Activated CD4-positive, alpha-beta T cell treated with anti-CD3 and anti-CD28 coated beads for 36 hours (primary cell): ENCODE data around the gene BANP. TPM values are rescaled to one million over a fixed set of nuclear protein-coding genes. Genes with fewer than 3 reads are reported as not detected.
"Not testable (repeated sequence)": the region's sequence is repeated elsewhere in the genome, so short reads cannot be mapped to it uniquely, and the experiment has no call there.

Source experiments
- ATAC-seq: fragments of 200-7000 bp; cut with Tn5 transposase; one replicate; pipeline ENCODE4 v1.10.0; 2021; ENCODE audit warnings: mild to moderate bottlenecking, moderate library complexity
- CTCF ChIA-PET: fragments of 350-600 bp; sonication (Branson Sonifier 250); formaldehyde crosslinking; loops from one replicate; lab custom pipeline; 2021; ENCODE audit warnings: antibody characterized with exemption; lab: Charles Lee
- POLR2A ChIA-PET: fragments of 350-600 bp; sonication (Branson Sonifier 250); formaldehyde crosslinking; loops from one replicate; lab custom pipeline; 2021; ENCODE audit warnings: antibody characterized with exemption, inconsistent platforms; lab: Charles Lee
- DNase-seq: peaks from one replicate; pipeline ENCODE4 v3.0.0-alpha.2; 2020
- H3K27ac Mint-ChIP-seq: one replicate; pipeline ENCODE4 v1.8.0; 2021; ENCODE audit warnings: mixed read lengths
- H3K27me3 Mint-ChIP-seq: one replicate; pipeline ENCODE4 v1.8.0; 2021; ENCODE audit warnings: mixed read lengths
- H3K36me3 Mint-ChIP-seq: one replicate; pipeline ENCODE4 v1.8.0; 2021; ENCODE audit warnings: low read depth, mixed read lengths
- H3K4me1 Mint-ChIP-seq: one replicate; pipeline ENCODE4 v1.8.0; 2021; ENCODE audit warnings: mixed read lengths
- H3K4me3 Mint-ChIP-seq: one replicate; pipeline ENCODE4 v1.8.0; 2021; ENCODE audit warnings: mild to moderate bottlenecking, moderate library complexity, mixed read lengths
- H3K9me3 Mint-ChIP-seq: one replicate; pipeline ENCODE4 v1.8.0; 2021; ENCODE audit warnings: low read depth, mixed read lengths
- intact Hi-C, 2 experiments: fragments of 100-400 bp; cut with DNase I in 1 of 2; cut with micrococcal nuclease in 1 of 2; formaldehyde crosslinking; loops; one replicate each; pipeline versions ENCODE4 v1.14.2 to v1.15.1; 2022 to 2024; cut with DNase I, micrococcal nuclease
- total RNA-seq, 2 experiments: library from RNA; stranded (reverse); gene quantifications; one replicate each; pipeline ENCODE4 v1.2.3, GENCODE V29; 2021

The BANP gene
- total RNA-seq, 2 experiments from 2014 or later = 35.2 to 36.1 TPM

- CTCF ChIA-PET, H3K9me3 Mint-ChIP-seq, H3K4me3 Mint-ChIP-seq, intact Hi-C loops, H3K27me3 Mint-ChIP-seq, POLR2A ChIA-PET: not testable (repeated sequence)
- peak; percentile 53 for DNase-seq
- Mint-ChIP-seq H3K4me1 (peaks cover 14% of the 10 kb centered on the region), H3K36me3 (peaks cover 18% of the 10 kb centered on the region), H3K27ac (peak overlapping the region; percentile 42)
- ATAC-seq = peak; percentile 74
Measured at GRCh38 chr16:88025086-88025492, 73.9 kb downstream of the BANP start.

- DNase-seq, POLR2A ChIA-PET, H3K4me3 Mint-ChIP-seq, CTCF ChIA-PET, ATAC-seq, H3K27ac Mint-ChIP-seq, intact Hi-C loops, H3K9me3 Mint-ChIP-seq, H3K27me3 Mint-ChIP-seq: not testable (repeated sequence)
- peaks cover 22% of the 10 kb centered on the region for H3K36me3 Mint-ChIP-seq
- peaks cover 14% of the 10 kb centered on the region for H3K4me1 Mint-ChIP-seq
Measured at GRCh38 chr16:88025828-88026555, 74.8 kb downstream of the BANP start.

GRCh38 chr16:88026964-88027938, 76.0 kb downstream of the BANP start:
- POLR2A ChIA-PET = interaction anchor here (0.5 kb wide), 1 partner anchor 58 kb away, joined by 4 read pairs; no protein-coding TSS in a partner anchor
- Mint-ChIP-seq H3K9me3 (no peaks in the 10 kb centered on the region), H3K27me3 (no peaks in the 10 kb centered on the region), H3K27ac (no peak overlapping the region), H3K36me3 (peaks cover 22% of the 10 kb centered on the region), H3K4me1 (peaks cover 14% of the 10 kb centered on the region), H3K4me3 (no peak overlapping the region)
- peak; percentile 21 for ATAC-seq
- no peak for DNase-seq
- intact Hi-C loops = no loop called here
- CTCF ChIA-PET = no interaction called here

- POLR2A ChIA-PET = interaction anchor here (0.5 kb wide), 1 partner anchor 59 kb away, joined by 4 read pairs; no protein-coding TSS in a partner anchor
- peaks cover 22% of the 10 kb centered on the region for H3K36me3 Mint-ChIP-seq
- H3K27me3 Mint-ChIP-seq, DNase-seq, CTCF ChIA-PET, H3K4me3 Mint-ChIP-seq, H3K9me3 Mint-ChIP-seq, ATAC-seq, intact Hi-C loops: not testable (repeated sequence)
- H3K4me1 Mint-ChIP-seq = peaks cover 14% of the 10 kb centered on the region
- peak overlapping the region; percentile 37 for H3K27ac Mint-ChIP-seq
Measured at GRCh38 chr16:88028177-88028930, 77.1 kb downstream of the BANP start.

GRCh38 chr16:88030498-88030897, 79.3 kb downstream of the BANP start:
- no peaks in the 10 kb centered on the region for H3K27me3 Mint-ChIP-seq
- no peak overlapping the region for H3K4me3 Mint-ChIP-seq
- peaks cover 7% of the 10 kb centered on the region for H3K4me1 Mint-ChIP-seq
- no peaks in the 10 kb centered on the region for H3K9me3 Mint-ChIP-seq
- POLR2A ChIA-PET = no interaction called here
- DNase-seq (no peak), ATAC-seq (no peak)
- peaks cover 20% of the 10 kb centered on the region for H3K36me3 Mint-ChIP-seq
- intact Hi-C loops = no loop called here
- CTCF ChIA-PET = interaction anchor here (0.6 kb wide), 1 partner anchor 1493 kb away, joined by 3 read pairs; no protein-coding TSS in a partner anchor
- H3K27ac Mint-ChIP-seq = no peak overlapping the region

GRCh38 chr16:88030961-88031360, 79.7 kb downstream of the BANP start:
- H3K4me1 Mint-ChIP-seq, intact Hi-C loops, DNase-seq, H3K27me3 Mint-ChIP-seq, H3K9me3 Mint-ChIP-seq, H3K4me3 Mint-ChIP-seq, ATAC-seq, H3K27ac Mint-ChIP-seq, POLR2A ChIA-PET: not testable (repeated sequence)
- CTCF ChIA-PET = interaction anchor here (0.6 kb wide), 1 partner anchor 1493 kb away, joined by 3 read pairs; no protein-coding TSS in a partner anchor
- peaks cover 21% of the 10 kb centered on the region for H3K36me3 Mint-ChIP-seq

GRCh38 chr16:88033003-88033740, 81.9 kb downstream of the BANP start:
- H3K9me3 Mint-ChIP-seq, ATAC-seq, H3K27me3 Mint-ChIP-seq, CTCF ChIA-PET, intact Hi-C loops, H3K4me3 Mint-ChIP-seq, H3K27ac Mint-ChIP-seq, DNase-seq, POLR2A ChIA-PET, H3K4me1 Mint-ChIP-seq: not testable (repeated sequence)
- H3K36me3 Mint-ChIP-seq = peaks cover 21% of the 10 kb centered on the region

- Mint-ChIP-seq H3K36me3 (peaks cover 16% of the 10 kb centered on the region), H3K9me3 (no peaks in the 10 kb centered on the region), H3K27me3 (no peaks in the 10 kb centered on the region), H3K4me1 (no peaks in the 10 kb centered on the region), H3K27ac (no peak overlapping the region), H3K4me3 (no peak overlapping the region)
- ChIA-PET POLR2A (no interaction called here), CTCF (no interaction called here)
- intact Hi-C loops = no loop called here
- ATAC-seq (no peak), DNase-seq (no peak)
Measured at GRCh38 chr16:88034770-88035169, 83.5 kb downstream of the BANP start.

GRCh38 chr16:88035292-88035691, 84.1 kb downstream of the BANP start:
- ATAC-seq (no peak), DNase-seq (no peak)
- CTCF ChIA-PET = no interaction called here
- Mint-ChIP-seq H3K27ac (no peak overlapping the region), H3K4me1 (no peaks in the 10 kb centered on the region), H3K4me3 (no peak overlapping the region), H3K9me3 (no peaks in the 10 kb centered on the region), H3K36me3 (peaks cover 14% of the 10 kb centered on the region), H3K27me3 (no peaks in the 10 kb centered on the region)
- intact Hi-C loops = no loop called here
- POLR2A ChIA-PET = interaction anchor here (0.7 kb wide), 1 partner anchor 320 kb away, joined by 3 read pairs; no protein-coding TSS in a partner anchor

- H3K27ac Mint-ChIP-seq, DNase-seq, ATAC-seq, CTCF ChIA-PET, H3K4me1 Mint-ChIP-seq, H3K4me3 Mint-ChIP-seq, H3K9me3 Mint-ChIP-seq, intact Hi-C loops, H3K27me3 Mint-ChIP-seq: not testable (repeated sequence)
- H3K36me3 Mint-ChIP-seq = peaks cover 10% of the 10 kb centered on the region
- POLR2A ChIA-PET = interaction anchor here (0.7 kb wide), 1 partner anchor 321 kb away, joined by 3 read pairs; no protein-coding TSS in a partner anchor
Measured at GRCh38 chr16:88035884-88036639, 84.8 kb downstream of the BANP start.
